Measurements from ENCODE around the gene PCDHGA12. TPM values are rescaled to one million over a fixed set of nuclear protein-coding genes. Genes with fewer than 3 reads are reported as not detected.
"Not testable (repeated sequence)": the region's sequence is repeated elsewhere in the genome, so short reads cannot be mapped to it uniquely, and the experiment has no call there.

Gene PCDHGA12
- total RNA-seq, 2 donors from 2014 or later, result not detected

GRCh38 chr5:141415275-141415618, 15.1 kb upstream of the PCDHGA12 start:
- H3K4me1 Mint-ChIP-seq; DNase-seq; H3K9me3 ChIP-seq (ENCODE audit: control insufficient read depth, low read length, poor library complexity, severe bottlenecking); H3K36me3 Mint-ChIP-seq (ENCODE audit: low read depth); ATAC-seq: not testable (repeated sequence)
- peaks cover 57% of the 10 kb centered on the region for H3K27me3 Mint-ChIP-seq
- H3K27ac Mint-ChIP-seq, result peak overlapping the region; percentile 2
- peak overlapping the region; percentile 19 for H3K4me3 Mint-ChIP-seq

GRCh38 chr5:141417494-141418172, 12.7 kb upstream of the PCDHGA12 start, which contains the start of gene PCDHGB7:
TSS of gene PCDHGB7 (plus strand) at chr5:141417677. CDS start at chr5:141417860, 183 bp downstream.
- H3K36me3 Mint-ChIP-seq (ENCODE audit: low read depth); H3K4me1 Mint-ChIP-seq; H3K9me3 ChIP-seq (ENCODE audit: control insufficient read depth, low read length, poor library complexity, severe bottlenecking): not testable (repeated sequence)
- peak; percentile 63 for ATAC-seq
- Mint-ChIP-seq H3K4me3 (peak within 1 kb of the TSS; percentile 43), H3K27ac (peak within 1 kb of the TSS; percentile 60), H3K27me3 (peaks cover 80% of the 10 kb centered on the region)
- peak in 1 of 3 donors; percentile 38 for DNase-seq

GRCh38 chr5:141419074-141419880, 11.0 kb upstream of the PCDHGA12 start:
- peaks cover 6% of the 10 kb centered on the region for H3K36me3 Mint-ChIP-seq (ENCODE audit: low read depth)
- no peaks in the 10 kb centered on the region for H3K4me1 Mint-ChIP-seq
- peaks cover 9% of the 10 kb centered on the region for H3K9me3 ChIP-seq (ENCODE audit: control insufficient read depth, low read length, poor library complexity, severe bottlenecking)
- peak overlapping the region; percentile 43 for H3K4me3 Mint-ChIP-seq
- H3K27me3 Mint-ChIP-seq, result peaks cover 66% of the 10 kb centered on the region
- DNase-seq, result no peak
- ATAC-seq, result no peak
- peak overlapping the region; percentile 60 for H3K27ac Mint-ChIP-seq

GRCh38 chr5:141420855-141421488, 9.3 kb upstream of the PCDHGA12 start, which contains the start of gene PCDHGA11:
TSS of gene PCDHGA11 (plus strand) at chr5:141421051. CDS start at chr5:141421228, 177 bp downstream.
- H3K27ac Mint-ChIP-seq, result peak within 1 kb of the TSS; percentile 65
- H3K9me3 ChIP-seq (ENCODE audit: control insufficient read depth, low read length, poor library complexity, severe bottlenecking), result peaks cover 9% of the 10 kb centered on the region
- peak within 1 kb of the TSS; percentile 72 for H3K4me3 Mint-ChIP-seq
- no peaks in the 10 kb centered on the region for H3K4me1 Mint-ChIP-seq
- DNase-seq (no peak), ATAC-seq (no peak)
- H3K27me3 Mint-ChIP-seq, result peaks cover 67% of the 10 kb centered on the region
- H3K36me3 Mint-ChIP-seq (ENCODE audit: low read depth), result peaks cover 7% of the 10 kb centered on the region

- Mint-ChIP-seq H3K4me3 (no peak overlapping the region), H3K4me1 (no peaks in the 10 kb centered on the region), H3K27ac (peak overlapping the region; percentile 65), H3K27me3 (peaks cover 72% of the 10 kb centered on the region), H3K36me3 (ENCODE audit: low read depth) (peaks cover 7% of the 10 kb centered on the region)
- H3K9me3 ChIP-seq (ENCODE audit: control insufficient read depth, low read length, poor library complexity, severe bottlenecking), result peaks cover 9% of the 10 kb centered on the region
- DNase-seq (no peak), ATAC-seq (no peak)
These were observed 8.8 kb upstream of the PCDHGA12 start for GRCh38 chr5:141421489-141421855.

- H3K9me3 ChIP-seq (ENCODE audit: control insufficient read depth, low read length, poor library complexity, severe bottlenecking), result peaks cover 9% of the 10 kb centered on the region
- no peak for DNase-seq
- peaks cover 7% of the 10 kb centered on the region for H3K36me3 Mint-ChIP-seq (ENCODE audit: low read depth)
- no peak for ATAC-seq
- no peak overlapping the region for H3K4me3 Mint-ChIP-seq
- H3K27ac Mint-ChIP-seq, result no peak overlapping the region
- H3K4me1 Mint-ChIP-seq, result no peaks in the 10 kb centered on the region
- H3K27me3 Mint-ChIP-seq, result peaks cover 70% of the 10 kb centered on the region
These were observed 7.5 kb upstream of the PCDHGA12 start for GRCh38 chr5:141422742-141423291.

GRCh38 chr5:141427783-141428426, 2.4 kb upstream of the PCDHGA12 start:
- Mint-ChIP-seq H3K27ac (no peak overlapping the region), H3K4me3 (no peak overlapping the region), H3K4me1 (no peaks in the 10 kb centered on the region), H3K27me3 (peaks cover 58% of the 10 kb centered on the region), H3K36me3 (ENCODE audit: low read depth) (peaks cover 6% of the 10 kb centered on the region)
- DNase-seq (no peak), ATAC-seq (no peak)
- H3K9me3 ChIP-seq (ENCODE audit: control insufficient read depth, low read length, poor library complexity, severe bottlenecking), result peaks cover 8% of the 10 kb centered on the region

GRCh38 chr5:141431286-141431685, 979 bp downstream of the PCDHGA12 start:
- ATAC-seq (no peak), DNase-seq (no peak)
- H3K4me1 Mint-ChIP-seq, result no peaks in the 10 kb centered on the region
- peak overlapping the region; percentile 8 for H3K27ac Mint-ChIP-seq
- H3K9me3 ChIP-seq (ENCODE audit: control insufficient read depth, low read length, poor library complexity, severe bottlenecking), result peaks cover 8% of the 10 kb centered on the region
- peaks cover 4% of the 10 kb centered on the region for H3K36me3 Mint-ChIP-seq (ENCODE audit: low read depth)
- no peak overlapping the region for H3K4me3 Mint-ChIP-seq
- peaks cover 53% of the 10 kb centered on the region for H3K27me3 Mint-ChIP-seq

GRCh38 chr5:141432308-141432707, 2.0 kb downstream of the PCDHGA12 start:
- H3K27ac Mint-ChIP-seq, result peak overlapping the region; percentile 8
- peak overlapping the region; percentile 10 for H3K4me3 Mint-ChIP-seq
- DNase-seq; ATAC-seq; H3K36me3 Mint-ChIP-seq (ENCODE audit: low read depth); H3K9me3 ChIP-seq (ENCODE audit: control insufficient read depth, low read length, poor library complexity, severe bottlenecking); H3K4me1 Mint-ChIP-seq: not testable (repeated sequence)
- H3K27me3 Mint-ChIP-seq, result peaks cover 51% of the 10 kb centered on the region

GRCh38 chr5:141432726-141433125, 2.4 kb downstream of the PCDHGA12 start:
- H3K36me3 Mint-ChIP-seq (ENCODE audit: low read depth); ATAC-seq; H3K4me1 Mint-ChIP-seq; H3K27ac Mint-ChIP-seq; H3K9me3 ChIP-seq (ENCODE audit: control insufficient read depth, low read length, poor library complexity, severe bottlenecking); DNase-seq: not testable (repeated sequence)
- Mint-ChIP-seq H3K27me3 (peaks cover 52% of the 10 kb centered on the region), H3K4me3 (peak overlapping the region; percentile 2)

GRCh38 chr5:141434006-141434405, 3.7 kb downstream of the PCDHGA12 start:
- Mint-ChIP-seq H3K4me1 (no peaks in the 10 kb centered on the region), H3K36me3 (ENCODE audit: low read depth) (peaks cover 4% of the 10 kb centered on the region), H3K27me3 (peaks cover 47% of the 10 kb centered on the region), H3K4me3 (no peak overlapping the region), H3K27ac (no peak overlapping the region)
- H3K9me3 ChIP-seq (ENCODE audit: control insufficient read depth, low read length, poor library complexity, severe bottlenecking), result peaks cover 5% of the 10 kb centered on the region
- ATAC-seq, result no peak
- DNase-seq, result no peak

- Mint-ChIP-seq H3K27me3 (peaks cover 42% of the 10 kb centered on the region), H3K27ac (no peak overlapping the region), H3K4me3 (no peak overlapping the region), H3K36me3 (ENCODE audit: low read depth) (no peaks in the 10 kb centered on the region), H3K4me1 (no peaks in the 10 kb centered on the region)
- DNase-seq (no peak), ATAC-seq (no peak)
- no peaks in the 10 kb centered on the region for H3K9me3 ChIP-seq (ENCODE audit: control insufficient read depth, low read length, poor library complexity, severe bottlenecking)
These were observed 6.9 kb downstream of the PCDHGA12 start for GRCh38 chr5:141437221-141437620.

Data from T-helper 17 cell (primary cell).